CD4-positive, alpha-beta T cell treated with Interleukin-17A for 1 hour (primary cell): ENCODE data around the gene EPHB6.
A peak's percentile ranks its signal among the peaks of the same experiment; 100 is the strongest.

ENCODE experiments used
- DNase-seq: peaks from one replicate; pipeline ENCODE4 v3.0.0-alpha.2; 2020

The EPHB6 gene, protein sequence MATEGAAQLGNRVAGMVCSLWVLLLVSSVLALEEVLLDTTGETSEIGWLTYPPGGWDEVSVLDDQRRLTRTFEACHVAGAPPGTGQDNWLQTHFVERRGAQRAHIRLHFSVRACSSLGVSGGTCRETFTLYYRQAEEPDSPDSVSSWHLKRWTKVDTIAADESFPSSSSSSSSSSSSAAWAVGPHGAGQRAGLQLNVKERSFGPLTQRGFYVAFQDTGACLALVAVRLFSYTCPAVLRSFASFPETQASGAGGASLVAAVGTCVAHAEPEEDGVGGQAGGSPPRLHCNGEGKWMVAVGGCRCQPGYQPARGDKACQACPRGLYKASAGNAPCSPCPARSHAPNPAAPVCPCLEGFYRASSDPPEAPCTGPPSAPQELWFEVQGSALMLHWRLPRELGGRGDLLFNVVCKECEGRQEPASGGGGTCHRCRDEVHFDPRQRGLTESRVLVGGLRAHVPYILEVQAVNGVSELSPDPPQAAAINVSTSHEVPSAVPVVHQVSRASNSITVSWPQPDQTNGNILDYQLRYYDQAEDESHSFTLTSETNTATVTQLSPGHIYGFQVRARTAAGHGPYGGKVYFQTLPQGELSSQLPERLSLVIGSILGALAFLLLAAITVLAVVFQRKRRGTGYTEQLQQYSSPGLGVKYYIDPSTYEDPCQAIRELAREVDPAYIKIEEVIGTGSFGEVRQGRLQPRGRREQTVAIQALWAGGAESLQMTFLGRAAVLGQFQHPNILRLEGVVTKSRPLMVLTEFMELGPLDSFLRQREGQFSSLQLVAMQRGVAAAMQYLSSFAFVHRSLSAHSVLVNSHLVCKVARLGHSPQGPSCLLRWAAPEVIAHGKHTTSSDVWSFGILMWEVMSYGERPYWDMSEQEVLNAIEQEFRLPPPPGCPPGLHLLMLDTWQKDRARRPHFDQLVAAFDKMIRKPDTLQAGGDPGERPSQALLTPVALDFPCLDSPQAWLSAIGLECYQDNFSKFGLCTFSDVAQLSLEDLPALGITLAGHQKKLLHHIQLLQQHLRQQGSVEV

DNA sequence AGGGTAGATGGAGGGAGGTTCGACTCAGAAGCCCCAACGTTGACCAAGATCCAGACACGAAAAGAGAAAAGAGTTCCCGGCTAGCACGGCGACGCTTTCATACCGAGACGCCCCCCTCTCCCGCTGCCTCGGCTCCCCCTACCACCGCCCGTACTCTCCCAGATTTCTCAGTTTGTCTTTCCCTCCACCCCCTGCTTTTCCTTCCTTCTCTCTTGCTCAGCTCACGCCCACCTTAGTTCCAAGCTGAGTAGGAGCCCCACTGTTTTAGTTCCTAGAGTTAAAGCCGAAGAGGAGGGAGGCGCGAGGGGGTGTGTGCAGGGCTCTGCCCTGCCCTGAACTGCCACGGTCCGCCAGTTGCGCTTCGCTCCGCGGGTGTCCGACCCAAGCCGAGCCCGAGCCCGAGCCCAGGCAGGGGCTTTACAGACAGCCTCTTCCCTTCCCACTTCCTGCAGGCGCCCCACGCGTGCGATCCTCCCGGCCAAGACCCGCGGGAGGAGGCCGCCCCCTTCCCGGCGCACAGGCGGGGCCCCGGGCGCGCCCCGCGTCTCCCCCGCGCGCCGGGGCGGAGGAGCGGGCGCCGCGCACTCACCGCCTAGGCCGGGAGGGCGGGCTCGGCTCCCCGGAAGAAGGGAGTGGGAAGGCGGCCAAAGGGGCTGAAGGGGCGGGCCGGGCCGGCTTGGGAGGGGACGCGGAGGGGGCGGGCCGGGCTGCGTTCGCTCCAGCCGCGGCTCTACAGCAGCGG is at the start of gene EPHB6:
Gene EPHB6, plus strand, starts transcription at position 705 of the 742 bp plus-strand sequence. CDS start 8,152 bp downstream, outside the sequence.
- DNase-seq: peak; percentile 65

DNA sequence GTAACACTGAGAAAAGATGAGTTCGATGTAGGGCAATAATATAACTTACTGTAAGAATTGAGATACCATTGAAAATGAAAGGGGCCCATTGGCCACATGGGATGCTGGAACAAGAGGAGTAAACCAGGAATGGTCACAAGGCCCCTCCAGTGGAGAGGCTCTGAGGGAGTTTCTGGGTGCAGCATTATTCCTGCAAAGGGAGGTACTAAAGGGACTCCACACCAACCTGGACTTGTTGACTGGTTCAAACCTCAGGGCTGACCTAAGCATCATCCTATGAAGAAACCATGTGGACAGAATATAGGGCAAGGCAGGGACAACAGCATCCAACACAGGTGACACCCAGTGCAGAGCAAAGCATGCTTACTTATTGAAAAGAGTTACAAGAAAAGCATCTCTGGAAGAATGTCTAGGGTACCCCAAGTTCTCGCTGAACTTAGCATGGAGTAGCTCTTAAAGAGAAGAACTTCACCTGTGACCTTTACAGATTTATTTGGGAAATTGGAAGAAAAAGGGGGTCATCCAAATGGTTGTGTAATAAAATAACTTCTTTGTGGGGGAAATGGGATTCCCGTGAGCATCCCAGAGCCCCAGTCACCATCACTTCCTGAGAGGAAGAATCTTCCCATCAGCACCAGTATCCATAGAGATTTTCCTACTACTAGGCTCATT is 49.4 kb upstream of the EPHB6 start:
- peak; percentile 28 for DNase-seq

DNA sequence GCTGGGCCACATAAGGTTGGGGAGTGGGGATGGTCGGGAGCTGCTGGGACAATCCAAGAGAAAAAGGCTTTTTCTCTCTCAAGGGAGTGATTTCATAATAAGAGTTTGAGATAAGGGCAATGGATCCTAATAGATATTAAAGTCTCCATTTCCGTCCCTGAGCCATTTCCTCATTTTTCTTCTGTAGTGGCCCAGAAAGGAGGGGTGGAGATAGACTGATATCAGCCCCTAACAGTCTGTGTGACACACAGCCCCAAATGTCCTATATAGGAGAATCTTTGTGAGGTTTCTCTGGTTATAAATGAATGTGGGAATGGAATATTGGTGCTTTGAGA is 48.9 kb upstream of the EPHB6 start:
- peak; percentile 43 for DNase-seq

DNA sequence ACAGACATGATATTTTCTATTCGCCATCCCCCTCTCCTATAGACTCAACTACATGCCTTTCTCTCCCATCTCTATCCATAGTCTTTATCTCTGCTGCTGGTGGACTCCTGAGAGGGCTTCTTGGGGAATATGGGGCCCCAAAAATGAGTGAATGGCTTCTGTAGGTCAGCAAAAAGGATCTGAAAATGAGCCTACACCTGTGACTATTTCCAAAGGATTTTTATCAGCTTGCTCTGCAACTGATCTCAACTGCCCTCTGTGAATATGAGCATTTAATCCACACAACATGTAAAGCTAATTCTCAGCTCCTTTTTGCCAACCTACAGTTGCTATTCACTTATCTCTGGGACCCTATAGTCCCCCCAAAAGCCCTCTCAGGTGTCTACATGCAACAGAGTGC is 47.9 kb upstream of the EPHB6 start:
- DNase-seq: no peak

DNA sequence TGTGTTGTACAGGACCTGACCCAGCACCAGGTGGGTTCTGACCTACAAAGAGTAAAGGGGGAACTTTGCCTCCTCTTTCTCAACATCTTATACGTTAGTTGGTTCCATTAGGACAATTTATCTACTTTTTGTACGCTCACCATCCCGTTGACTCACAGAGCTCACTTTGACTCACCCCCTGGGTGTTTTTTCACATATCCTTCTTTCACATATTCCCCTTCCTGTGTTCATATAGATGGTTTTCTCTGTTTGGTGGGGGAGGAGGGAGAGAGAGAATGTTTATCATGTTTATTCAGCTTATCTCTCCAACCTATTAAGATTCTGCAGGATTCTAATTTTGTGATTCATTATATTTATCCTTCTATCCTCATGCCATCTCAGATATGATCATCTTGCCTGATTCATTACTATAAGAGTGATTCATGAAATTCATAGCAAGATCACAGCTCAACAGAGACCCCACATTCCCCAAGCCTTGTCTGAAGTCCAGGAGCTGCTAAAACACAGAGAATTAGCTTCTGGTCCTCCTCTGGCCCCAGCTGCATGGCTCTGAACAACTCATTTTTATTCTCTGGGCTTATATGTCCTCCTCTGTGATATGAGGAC is 46.9 kb upstream of the EPHB6 start:
- DNase-seq: peak; percentile 85

DNA sequence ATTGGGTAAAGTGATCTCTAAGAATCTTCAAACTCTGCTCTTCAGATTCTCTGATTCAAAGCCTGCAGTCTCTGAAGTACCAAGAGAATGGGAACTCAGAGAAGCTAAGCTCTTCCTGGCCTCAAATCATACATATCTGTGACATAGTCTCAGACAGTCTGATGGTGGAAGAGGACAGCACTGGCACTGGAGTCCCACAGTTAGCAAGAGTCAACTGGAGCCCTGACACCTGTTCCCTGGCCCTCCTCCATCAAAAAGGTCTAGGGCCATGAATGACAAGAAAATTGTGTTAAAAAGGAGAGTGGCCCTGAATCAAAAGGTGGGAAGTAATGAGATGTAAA is 46.4 kb upstream of the EPHB6 start:
- no peak for DNase-seq

DNA sequence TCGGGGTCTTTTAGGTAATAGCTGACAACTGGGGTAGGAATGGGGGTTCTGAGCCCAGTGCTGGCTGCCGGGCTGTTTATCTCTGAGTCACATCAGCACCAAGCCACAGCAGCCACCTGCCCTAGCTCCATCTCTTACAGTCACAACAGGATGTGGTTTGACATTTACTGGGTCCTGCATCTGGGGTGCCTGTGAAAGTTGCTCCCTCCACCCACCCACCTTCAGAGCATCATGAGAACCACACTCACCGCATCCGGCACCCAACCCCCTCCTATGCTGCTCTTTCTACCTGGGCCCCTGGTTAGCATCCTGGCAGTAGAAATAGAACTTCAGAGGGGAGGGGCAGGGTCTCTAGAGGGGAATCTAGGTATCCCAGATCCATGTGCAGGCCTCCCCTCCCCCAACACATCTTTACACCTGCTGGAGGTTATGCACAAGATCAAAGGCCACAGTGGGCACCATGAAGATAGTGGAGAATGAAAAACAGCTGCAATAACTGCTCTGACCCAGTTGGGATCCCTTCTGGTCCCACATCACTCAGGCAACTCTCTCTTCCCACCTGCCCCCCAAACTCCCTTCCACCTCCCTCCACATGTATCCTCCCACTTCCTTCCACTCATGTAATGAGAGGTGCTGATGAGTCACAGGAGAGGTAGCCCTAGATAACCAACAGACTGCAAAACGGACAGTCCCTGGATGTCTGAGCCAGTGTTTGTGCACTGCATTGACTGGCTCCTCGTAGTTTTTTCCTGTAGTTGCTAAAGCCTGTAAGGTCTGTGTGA is 45.9 kb upstream of the EPHB6 start:
- peak; percentile 99 for DNase-seq

DNA sequence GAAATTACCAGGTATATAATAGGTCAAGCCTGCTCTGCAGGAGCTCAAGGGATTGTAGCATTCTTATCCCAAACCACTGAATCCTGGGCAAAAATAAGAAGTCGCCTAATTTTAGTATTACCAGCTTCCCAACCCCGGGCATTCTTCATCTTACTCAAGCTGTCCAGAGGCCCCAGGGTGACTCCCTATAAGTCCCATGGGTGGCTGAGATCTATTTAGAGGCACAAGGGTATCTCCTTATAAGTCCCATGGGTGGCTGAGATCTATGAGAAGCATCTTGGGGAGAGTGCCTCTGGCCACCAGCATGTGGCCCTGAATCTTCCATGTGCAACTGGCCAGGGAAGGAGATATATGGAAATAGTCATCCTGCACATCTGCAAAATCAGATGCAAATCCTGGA is 45.2 kb upstream of the EPHB6 start:
- no peak for DNase-seq

DNA sequence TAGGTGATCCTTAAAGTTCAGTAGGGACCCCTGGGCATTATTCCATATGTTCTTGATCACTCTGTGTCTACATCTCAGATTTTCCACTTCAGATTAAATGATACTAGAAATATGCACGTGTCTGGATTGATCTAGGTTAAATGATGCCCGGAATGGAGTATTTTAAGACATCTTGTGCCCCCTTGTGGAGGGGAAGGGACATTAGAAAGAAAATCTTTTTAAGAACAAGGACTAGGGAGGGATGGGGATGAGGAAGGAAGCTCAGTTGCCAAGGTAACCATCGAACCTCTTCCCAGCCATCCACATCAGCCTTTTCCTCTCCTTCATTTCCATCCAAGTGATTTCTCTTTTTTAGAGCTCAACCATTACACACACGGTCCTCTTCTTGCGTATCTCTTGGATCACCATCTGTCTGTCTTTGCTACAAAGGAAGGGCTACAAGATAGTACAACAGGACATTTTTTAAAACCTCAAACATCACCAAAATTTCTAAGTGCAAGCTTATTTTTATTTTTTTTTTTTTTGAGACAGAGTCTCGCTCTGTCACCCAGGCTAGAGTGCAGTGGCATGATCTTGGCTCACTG is 43.6 kb upstream of the EPHB6 start:
- peak; percentile 87 for DNase-seq

DNA sequence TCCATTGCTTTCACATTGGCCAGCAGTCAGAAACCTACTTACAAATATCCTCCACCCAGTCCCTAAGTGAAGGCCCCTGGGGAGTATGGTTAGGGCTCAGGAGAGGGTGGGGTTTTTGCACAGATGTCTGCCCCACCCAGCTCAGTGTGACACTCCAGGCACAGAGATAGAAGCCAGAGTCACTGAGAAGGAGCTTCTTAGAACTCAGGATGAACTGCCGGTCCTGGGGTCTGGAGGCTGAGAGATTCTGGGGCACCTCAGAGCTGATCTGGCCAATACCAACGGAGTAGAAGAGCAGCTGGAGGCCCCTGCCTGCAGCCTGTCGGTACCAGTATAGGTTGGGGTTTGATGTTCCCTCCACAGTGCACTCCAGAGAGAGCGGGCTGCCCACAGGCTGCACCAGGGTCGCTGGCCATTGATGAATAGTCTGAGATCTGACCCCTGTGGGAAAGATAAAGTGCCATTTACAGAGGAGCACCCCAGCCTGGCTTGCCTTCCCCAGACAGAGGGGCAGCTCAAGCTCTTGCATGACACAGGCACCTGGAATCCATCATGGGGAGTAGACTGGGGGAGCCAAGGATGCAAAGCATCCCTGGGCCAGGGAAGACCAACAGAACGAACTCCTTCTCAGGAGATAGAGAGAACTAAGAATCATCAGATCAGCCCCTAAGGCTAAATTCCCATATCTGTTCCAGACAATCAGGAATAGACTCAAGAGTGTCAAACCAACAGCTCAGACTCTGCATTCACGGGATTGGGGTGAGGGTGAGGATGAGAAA is 42.2 kb upstream of the EPHB6 start:
- DNase-seq: peak; percentile 38

DNA sequence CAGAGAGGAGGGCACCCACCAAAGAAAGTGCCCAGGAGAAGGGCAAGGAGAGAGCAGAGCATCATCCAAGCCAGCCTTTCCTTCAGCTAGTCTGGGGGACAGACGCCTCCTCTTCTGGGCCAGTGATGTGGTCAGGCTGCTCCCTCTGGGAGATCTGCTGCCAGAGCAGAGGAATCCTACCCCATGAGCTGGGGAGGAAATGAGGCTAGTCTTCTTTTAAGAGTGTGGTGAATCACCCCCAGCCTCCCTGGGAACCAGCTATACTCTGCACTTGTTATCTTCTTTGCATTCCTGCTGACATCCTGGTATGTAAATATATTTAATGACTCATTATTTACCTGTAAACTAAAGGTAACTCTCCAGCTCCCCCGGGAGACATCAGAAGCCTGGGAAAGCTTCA is 41.6 kb upstream of the EPHB6 start:
- peak; percentile 36 for DNase-seq

DNA sequence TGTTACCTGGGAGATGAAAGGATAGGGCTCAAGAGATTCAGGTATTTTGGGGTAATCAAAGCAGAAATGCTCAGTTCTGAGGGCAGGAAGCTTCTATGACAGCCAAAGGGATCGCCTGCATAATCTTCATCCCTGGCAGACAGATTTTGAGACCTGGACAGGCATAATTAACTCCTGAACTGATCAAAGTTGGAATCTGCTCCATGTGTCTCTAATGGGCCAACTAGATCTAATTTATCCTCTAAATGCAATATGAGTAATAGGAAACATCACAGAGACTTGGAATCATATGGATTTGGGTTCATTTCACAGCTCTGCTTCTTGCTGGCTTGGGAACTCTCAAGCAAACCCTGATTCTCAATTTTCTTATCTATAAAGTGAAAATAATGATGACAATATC is 41.2 kb upstream of the EPHB6 start:
- DNase-seq: no peak

DNA sequence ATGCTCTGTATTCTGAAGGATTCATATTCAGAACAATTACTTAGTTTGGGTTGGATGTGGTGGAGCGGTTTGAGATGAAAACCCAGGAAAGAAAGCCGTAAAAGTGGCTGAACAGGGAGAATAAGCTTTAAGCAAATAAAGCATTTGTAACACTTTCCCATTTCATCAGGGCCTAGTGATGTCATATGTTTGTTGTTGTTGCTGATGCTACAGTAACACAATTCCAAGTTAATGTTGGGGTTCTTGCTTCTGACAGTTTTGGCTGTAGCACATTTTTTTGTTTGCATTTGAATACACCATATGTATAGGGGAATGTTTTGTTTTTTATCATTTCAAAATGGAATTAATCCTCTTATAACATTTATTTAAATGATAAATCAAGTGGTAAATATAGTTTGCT is 40.4 kb upstream of the EPHB6 start:
- DNase-seq: no peak

DNA sequence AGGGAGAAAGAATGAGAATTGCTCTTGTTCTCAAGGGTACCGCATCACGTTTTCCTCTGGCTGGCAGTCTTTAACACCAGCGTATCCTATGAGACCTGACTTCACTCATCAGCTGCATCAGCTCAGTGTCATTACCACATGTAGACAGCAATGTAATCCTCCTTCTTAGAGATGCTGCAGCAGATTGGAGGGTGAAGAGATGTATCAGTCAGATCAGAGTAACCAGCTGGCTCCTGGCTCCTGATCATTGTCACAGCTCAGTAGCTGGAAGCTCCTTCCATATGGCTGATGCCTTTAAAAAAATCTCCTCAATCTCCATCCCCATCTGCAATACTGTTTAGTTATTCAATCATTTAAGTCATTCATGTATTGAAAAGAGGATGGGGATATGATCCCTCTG is 39.7 kb upstream of the EPHB6 start:
- peak; percentile 14 for DNase-seq

DNA sequence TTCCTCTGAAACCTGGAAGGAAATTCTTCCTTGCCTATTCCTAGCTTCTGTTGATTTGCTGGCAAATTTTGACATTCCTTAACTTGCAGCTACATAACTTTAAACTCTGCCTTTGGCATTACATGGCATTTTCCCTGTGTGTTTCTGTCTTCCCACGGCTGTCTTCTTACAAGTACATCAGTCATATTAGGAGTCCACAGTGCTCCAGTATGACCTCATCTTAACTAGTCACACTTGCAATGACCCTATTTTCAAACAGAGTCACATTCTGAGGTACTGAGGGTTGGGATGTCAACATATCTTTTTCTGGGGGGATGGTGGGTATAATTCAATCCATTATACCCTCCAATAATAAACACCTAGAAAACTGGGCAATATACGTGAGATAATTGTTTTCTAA is 37.4 kb upstream of the EPHB6 start:
- DNase-seq: no peak

DNA sequence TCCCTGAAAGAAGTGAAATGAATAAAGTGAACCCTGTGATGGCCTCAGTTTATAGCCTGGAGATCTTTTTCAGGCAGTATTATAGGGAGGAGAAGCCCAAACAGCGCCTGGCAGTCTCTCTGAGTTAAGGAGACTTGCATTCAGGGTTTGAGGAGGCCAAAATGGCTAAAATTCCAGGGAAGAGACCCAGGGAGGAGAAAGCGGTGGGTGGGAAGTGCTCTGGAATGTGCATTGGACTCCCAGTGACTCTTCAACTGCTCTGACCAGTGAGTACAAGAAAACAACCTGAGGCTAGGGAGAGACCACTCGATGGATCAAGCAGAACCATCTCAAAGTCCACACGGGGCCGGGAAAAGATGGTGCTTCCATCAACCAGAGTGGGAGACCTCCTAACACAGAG is 35.3 kb upstream of the EPHB6 start:
- no peak for DNase-seq

DNA sequence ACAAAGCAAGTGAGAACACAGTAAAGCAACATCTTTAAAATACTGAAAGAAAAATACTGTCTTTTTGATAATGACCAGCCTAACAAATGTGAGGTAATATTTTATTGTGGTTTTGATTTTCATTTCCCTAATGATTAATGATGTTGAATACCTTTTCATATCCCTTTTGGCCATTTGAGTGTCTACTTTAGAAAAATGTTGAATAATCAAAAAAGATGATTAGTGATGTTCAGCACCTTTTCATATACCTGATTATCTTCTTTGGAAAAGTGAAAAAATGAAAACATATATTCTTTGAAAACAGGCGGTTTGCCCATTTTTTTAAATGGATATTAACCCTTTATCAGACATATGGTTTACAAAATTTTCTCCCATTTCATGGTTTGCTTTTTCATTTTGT is 32.2 kb upstream of the EPHB6 start:
- DNase-seq: no peak

DNA sequence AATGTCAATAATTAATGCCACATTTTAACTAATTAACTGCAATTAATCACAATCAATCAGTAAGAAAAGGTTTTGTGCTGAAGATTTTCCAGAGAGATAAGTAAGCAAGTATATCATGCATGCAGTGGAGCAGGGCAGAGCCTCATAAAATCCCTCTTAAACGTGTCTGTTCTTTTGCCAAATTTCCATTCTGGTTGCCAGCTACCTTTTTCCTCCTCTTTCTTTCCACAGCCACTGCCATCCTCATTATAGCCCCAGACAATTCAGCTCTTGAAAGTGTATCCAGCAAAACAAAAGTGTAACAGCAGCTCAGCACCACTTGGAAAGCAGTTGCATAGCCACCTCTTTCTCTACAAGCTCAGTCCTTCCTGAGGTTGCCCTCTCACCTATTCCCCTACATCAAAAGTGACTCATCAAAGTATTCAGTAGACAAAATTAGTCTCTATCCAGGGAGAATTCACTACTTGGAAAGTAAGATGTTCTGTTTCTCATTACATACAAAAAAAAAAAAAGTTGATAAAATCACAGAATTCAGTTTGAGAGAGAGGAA is 26.9 kb upstream of the EPHB6 start:
- no peak for DNase-seq

DNA sequence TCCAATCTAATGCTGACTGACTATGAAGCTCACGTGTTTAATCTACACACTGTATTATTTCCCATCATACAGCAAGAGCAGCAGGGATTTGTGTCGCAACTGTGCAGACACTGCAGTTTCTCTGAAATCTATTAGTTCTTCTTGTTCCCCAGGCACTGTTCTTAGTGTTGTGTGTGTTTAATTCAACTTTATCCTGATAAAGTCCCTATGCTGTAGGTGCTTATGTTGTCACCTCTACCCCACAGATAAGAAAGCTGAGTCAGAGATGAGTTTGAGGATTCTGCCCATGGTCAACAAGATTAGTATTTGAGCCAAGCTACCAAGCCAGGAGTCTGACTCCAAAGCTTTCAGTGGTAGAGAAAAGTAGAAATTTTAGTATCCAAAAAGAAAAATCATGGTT is 22.5 kb upstream of the EPHB6 start:
- no peak for DNase-seq
